Ishikawa (cell line): Measurements from ENCODE around the gene ASIC2.

Source experiments
- EGR1 ChIP-seq: IDR thresholded peaks from 2 replicates; pipeline ENCODE4 v1.6.1; 2012
- EP300 ChIP-seq: IDR thresholded peaks from 2 replicates; pipeline ENCODE4 v1.6.1; 2012; ENCODE audit warnings: borderline replicate concordance
- RAD21 ChIP-seq: IDR thresholded peaks from 2 replicates; pipeline ENCODE4 v1.6.1; 2012; ENCODE audit warnings: low read depth
- YY1 ChIP-seq: IDR thresholded peaks from 2 replicates; pipeline ENCODE4 v1.6.1; 2012; ENCODE audit warnings: low read depth

GRCh38 chr17:33302394-33302793, 9.3 kb upstream of the ASIC2 start:
- no peak for TF ChIP-seq YY1
- TF ChIP-seq EGR1: no peak
- no peak for TF ChIP-seq EP300
- no peak for TF ChIP-seq RAD21
